HG03064 (cell line): ENCODE results near the gene KRT34.
"Not testable (repeated sequence)": the region's sequence is repeated elsewhere in the genome, so short reads cannot be mapped to it uniquely, and the experiment has no call there.

Experiments
- ATAC-seq: cut with Tn5 transposase; IDR thresholded peaks from one replicate; pipeline ENCODE4 v1.9.1; 2021; ENCODE audit warnings: low read depth; ENCODE audit not compliant: unreplicated experiment

Gene KRT34

DNA sequence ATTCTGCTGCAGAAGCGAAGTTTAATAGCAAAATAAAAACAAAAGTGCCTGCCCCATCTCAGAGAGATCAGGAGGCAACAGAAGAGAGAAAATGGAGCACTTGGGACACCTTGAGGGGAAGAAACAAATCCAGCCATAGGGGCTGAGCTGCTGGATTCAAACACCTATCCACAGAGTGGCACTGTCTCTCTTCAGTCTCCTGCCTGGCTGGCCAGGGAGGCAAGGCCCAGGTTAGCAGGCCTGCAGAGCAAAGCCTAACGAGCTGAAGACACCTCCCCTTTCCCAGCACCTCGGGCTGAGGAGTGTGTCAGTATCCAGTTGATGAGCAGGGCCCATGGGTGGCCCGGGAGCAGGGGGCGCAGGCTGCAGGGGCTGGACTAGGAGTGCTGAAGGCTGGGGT lies 24.1 kb upstream of the KRT34 start:
- no peak for ATAC-seq

DNA sequence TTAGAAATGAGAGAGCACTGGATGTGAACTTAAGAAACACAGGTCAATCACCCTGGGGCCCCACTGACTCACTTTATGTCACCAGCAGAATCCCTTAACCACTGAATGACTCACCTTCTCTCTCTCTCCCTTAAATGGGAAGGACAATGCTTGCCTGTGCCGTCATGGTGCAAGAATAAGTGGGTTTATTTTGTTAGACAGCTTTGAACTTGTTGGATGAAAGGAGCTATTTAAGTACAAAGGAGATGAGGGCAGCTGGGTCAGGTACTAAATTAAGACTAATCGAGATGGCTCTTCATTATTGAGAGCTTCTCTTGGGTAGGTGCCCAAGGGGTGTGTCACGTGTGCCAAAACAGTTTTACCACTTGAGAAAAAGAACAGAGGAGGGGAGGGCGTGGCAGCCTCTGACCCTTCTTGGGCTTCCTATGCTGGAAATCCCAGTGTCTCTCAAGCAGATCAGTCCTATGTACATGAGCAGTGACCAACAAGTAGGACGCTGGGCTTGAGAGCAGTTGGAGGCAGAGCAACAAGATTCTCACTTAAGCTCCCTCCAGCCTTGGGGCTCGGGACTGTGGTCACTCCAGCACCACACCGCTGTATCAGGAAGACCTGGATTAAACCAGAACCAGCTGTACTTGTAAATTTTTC lies 22.0 kb upstream of the KRT34 start:
- ATAC-seq: no peak

DNA sequence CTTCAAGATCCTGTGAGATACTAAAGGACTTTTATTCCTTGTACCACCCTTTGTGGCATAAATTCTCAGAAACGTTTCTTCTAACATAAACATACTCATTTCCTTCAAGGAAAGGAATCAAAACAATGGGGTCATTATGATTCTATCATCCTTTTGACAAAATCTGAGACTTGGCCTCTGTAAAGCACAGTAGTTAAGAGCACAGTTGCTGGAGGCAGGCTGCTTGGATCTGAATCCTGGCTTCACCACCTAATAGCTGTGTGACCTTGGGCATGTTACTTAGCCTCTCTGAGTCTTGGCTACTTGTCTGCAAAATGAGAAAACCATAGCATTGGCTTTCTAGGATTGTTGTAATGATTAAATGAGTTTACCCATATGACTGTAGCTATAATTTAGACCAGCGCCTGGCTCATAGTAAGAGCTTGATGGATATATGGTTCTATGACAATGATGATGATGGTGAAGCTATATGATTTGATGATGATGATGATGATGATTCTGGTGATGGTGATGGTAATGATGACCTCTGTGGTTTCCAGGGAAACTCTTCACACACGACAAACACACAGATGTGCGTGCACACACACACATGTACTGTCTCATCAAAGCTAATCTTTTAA lies 21.4 kb upstream of the KRT34 start:
- ATAC-seq: no peak

DNA sequence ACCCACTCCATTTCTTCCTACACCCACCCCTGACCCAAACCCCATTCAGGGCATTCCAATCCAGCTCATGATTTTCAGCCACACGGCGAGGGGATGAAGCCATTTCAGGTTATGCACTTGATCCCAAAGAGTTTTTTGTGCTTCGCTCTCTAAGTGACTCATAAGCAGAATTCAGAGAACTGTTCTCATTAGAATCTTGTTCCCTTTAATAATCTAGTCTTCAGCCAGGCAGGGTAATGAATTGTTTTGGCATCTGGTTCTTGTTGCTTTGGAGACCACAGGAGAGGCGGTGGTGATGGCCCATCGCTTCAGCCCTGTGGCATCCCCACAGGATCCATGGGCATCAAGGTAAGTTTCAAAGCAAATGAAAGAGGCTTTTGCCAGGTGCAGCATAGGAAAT lies 20.1 kb upstream of the KRT34 start:
- ATAC-seq: no peak

DNA sequence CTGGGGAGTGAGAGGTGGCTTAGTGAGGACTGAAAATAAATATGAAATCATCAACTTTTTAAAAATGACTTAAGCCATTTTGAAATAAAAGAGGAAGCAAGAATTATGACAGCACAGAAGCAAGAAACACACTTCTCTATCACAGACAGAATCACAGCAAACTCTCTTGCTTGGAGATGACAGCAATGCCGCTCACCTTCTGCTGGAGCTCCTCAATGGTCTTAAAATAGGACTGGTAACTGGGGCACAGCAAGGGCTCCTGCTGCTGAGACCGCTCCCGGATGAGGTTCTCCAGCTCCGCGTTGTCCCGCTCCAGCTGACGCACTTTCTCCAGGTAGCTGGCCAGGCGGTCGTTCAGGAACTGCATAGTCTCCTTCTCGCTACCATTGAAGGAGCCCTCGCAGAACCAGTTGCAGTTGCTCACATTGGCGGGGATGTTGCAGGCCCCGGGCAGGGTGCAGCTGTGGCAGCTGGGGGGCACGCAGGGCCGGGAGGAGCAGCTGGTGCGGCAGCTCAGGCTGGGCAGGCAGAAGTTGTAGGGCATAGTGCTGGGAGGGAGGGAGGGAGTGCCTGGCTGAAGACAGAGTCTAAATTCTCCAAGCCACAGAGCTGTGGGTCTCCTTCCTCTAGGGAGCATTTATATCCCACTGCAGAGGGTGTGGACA lies 15.0 kb upstream of the KRT34 start, which contains the start of gene KRT31:
Gene KRT31 (minus strand): TSS at position 613 of the 665 bp plus-strand sequence. CDS start 69 bp downstream, at position 544.
- ATAC-seq: no peak

DNA sequence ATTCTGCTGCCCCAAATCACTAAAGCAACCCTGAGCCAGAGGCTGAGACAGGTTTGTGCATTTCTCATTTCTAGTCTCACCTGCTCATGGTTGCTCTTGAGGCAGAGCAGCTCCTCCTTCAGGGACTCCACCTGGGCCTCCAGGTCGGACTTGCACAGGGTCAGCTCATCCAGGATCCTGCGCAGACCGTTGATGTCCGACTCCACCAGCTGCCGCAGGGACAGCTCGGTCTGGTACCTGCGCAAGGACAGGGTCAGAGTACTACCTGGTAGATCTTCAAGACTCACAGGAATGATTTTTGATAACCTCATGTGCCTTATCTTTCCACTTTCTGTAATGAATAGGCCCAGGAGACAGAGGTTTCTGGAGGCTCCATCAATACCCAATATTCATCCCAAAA lies 14.2 kb upstream of the KRT34 start:
- ATAC-seq: no peak

DNA sequence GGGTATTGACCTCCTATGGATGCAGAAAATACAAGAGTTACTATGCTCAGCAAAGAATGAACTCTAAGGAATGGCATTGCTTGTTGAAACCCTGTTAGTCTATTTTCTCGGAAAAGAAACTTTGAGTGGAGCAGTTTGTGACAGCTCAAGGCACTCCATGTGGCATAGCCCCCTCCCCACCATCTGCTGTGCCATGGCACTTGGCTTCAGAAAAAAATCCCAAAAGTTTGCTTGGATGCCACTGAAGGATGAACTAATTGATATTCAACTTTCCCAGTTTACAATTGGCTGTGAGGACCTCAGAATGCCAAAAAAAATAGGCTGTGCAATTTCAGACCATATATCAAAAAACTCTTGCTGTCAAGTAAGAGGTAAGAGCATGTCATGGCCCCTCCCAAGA lies 13.5 kb upstream of the KRT34 start:
- ATAC-seq: no peak

DNA sequence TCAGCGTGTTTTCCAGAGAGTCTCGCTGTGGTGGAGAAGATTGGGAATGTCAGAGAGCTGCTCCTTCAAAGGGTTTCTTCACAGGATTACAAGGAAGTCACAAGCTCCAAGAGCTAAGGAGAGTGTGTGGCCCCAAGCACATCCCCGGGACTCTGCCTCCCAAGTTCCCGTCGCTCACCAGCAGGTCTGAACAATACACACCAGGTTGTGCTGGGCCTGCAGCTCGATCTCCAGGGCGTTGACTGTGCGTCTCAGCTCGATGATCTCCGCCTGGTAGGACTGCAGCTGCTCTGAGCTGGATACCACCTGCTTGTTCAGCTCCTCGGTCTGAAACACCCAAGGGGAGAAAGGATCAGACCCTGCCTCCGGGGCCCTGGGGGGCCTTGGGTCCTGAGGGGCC lies 12.9 kb upstream of the KRT34 start:
- not testable (repeated sequence) for ATAC-seq

DNA sequence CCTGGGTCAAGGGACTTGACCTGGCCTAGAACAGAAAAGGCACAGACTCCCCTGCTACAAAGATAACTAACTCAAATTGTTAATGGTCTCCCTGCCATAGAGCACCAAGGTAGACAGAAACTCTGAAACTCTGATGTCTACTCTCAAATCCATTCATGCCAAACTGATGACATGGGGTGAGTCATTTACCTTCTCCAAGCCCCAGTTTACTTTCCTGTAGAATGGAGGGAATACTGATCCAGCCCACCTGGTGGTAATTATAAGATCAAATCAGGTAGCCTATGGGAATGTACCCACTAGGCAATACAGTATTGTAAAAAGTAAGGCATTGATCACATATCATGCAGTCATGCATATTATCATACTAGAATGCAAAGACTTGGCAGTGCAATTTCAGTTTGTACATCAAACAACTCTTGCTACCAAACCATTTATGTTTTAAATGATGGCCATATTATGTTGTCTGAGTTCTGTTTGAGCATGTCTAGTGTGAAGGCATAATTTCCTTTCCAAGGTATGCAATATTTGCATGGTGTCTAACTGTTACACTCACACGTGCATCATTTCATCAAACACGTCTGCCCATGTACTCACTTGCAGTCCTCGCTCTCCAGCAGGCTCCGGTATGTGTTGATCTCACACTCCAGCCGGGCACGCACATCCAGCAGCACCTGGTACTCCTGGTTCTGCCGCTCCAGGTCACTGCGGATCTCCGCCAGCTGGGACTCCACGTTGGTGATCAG lies 12.3 kb upstream of the KRT34 start:
- ATAC-seq: no peak

DNA sequence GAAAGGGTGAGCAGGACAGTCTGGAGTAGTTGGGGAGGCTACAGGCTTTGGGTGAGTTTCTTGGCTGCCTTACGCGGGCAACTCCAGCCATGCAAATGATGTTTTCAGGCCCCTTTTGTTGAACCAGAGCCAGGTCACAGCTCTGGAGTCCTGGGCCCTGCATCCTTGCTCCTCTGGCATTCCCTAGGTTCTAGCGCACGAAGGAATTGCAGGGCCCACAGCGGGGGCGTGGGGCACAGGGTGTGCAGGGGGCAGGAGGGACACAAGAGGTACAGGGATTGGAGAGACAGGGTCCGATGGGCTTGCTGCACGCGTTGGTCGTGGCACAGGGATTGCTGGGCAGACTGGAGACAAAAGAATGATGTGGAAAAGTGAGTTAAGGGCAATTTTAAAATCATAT lies 11.7 kb upstream of the KRT34 start:
- no peak for ATAC-seq

DNA sequence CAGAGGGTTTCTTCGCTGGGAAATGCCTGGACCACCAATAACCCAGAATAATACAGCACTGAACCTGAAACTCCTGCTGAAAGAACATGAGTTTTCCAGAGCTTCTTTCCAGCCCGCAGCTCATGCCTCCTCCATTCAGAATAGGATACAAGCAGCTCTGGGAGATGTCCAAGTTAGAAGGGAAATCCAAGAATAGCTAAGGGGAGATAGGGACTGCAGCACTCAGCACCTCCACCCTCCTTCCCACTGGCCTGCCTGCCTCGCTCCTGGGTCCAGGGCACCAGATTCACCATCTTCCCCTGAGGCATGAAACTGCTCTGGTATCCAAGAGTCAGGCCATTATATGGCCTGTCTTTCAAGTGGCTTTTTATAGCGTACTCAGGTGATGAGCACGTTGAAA lies 11.2 kb upstream of the KRT34 start:
- no peak for ATAC-seq

DNA sequence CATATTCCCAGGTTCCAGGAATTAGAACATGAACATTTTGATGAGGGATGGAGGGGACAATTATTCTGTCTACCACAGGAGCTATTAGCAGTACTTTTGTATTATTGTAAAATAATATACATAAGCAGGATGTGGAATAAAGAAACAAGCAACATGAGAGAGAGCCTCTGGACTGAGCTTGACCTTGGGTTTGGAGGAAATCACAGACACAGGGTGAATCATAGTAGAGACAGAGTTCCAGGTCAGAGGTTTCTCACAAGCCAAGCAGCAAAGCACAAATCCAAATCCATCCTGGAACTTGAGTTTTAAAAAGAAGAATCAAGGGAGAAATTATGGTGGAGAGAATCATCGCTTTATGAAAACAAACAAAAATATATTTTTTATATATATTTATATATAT lies 10.2 kb upstream of the KRT34 start:
- no peak for ATAC-seq

DNA sequence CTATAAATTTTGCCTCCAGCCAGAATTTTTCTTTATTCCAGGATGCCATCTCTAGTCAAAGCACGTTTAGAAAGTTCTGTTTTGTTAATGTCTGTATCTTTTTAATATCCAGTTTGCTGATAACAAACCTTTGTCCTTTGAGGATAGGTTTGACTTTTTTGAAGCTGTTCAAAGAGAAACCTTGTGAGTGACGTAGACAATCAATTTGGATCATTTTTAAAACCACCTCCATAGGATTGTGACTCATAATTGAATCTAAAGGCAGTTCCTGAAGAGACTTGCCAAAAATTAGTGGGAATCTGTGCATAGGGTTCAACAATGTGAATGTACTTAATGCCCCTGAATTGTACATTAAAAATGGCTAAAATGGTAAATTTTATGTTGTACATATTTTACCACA lies 9.4 kb upstream of the KRT34 start:
- no peak for ATAC-seq

DNA sequence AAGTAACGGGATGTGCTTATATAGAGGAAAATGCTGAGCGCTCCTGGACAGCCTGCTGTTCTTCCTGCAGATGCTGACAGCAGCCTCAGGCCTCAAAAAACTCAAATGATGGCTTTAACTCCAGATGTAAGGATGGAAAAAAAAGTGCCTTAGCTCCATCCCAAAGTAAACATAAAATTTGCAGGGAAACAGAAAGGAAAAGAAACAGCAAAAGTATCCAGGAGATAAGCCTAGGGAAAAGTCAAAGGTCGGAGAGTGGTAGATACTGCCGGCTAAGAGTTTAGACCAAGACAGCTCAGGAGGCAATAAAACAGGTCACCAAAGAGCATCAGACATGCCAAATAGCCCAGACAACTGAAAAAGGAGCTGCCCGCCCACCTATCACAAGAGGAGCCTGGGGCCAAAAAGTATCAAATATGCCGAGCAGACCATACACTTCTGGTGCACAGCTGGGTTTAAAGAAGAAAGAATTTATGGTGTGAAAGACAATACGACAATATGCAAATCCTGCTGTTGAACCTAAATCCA lies 8.4 kb upstream of the KRT34 start:
- no peak for ATAC-seq

DNA sequence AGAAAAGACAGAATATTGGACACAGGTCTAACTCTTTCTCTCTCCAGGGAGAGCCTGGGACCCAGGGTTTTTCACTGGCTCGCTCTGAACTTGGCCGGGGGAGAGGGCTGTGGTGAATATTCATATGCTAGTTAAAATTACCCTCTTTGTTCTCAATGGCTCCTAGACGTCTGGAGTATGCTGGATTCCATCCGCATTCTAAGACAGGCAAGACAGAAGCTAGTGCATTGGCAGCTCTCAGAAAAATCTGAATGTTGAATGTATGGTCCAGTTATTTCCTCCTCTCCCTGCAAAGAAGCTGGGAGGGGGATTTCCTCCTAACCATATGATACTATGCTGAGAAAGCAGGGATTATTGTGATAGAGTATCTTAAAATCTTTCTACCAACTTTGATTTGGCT lies 5.6 kb upstream of the KRT34 start:
- ATAC-seq: no peak

DNA sequence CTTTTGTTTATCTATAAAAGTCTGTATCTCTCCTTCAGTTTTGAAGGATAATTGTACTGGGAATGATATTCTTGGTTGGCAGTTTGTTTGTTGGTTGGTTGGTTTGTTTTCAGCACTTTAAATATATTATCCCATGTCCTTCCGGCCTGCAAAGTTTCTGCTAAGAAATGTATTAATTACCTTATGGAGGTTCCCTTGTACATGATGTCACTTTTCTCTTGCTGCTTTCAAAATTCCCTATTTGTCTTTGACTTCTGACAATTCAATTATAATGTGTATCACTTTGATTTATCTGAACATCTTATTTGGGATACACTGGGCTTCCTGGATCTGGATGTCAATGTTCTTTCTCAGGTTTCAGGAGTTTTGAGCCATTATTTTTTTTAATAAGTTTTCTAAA lies 4.1 kb upstream of the KRT34 start:
- ATAC-seq: no peak

DNA sequence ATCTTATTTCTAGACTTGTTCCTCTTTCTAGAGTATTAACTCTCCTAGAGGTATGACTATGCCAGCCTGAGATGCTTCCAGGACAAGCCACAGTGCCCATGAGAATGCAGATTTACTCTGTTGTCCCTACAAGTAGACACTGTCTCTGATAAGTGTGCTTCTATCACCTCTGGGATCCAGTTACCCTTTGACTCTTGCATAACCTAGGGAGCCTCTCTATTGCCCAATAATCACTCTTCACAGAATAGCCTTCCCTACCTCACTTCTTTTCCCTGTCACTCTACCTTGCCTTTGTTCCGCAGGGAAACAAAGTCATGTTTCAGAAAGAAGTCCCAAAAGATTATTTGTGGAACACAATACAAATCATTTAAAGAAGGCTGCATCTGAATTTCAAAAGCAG lies 1.6 kb upstream of the KRT34 start:
- no peak for ATAC-seq

DNA sequence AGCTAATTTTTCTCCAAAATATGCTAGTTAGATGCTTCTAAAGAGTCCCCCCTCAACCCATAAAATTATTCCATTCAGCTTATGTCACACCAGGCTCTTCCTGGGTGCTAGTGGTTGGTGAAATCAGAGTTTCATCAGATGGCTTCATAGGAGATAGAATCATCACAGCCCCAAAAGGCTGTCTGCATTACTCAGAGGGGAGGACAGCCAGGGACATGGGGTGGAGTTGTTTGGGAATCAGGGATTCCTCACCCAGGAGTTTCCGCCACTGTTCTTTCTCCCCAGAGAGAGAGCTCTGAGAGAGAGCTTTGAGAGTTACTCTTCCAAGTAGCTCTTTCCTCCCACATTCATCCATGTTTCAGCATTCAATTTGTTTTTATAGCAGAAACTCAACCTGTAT lies 288 bp upstream of the KRT34 start:
- no peak for ATAC-seq

DNA sequence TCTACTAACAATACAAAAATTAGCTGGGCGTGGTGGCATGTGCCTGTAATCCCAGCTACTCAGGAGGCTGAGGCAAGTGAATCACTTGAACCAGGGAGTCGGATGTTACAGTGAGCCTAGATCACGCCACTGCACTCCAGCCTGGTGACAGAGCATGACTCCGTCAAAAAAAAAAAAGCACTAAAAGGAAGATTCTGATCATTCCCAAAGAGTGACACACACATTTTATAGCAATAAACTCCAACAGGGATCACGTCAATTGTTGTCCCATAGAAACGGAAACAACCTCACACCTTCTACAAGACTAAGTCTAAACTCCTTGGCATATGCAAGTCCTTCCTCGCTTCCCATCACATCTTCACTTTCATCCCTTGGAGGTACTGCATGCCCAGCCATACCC lies 2.0 kb downstream of the KRT34 start:
- ATAC-seq: not testable (repeated sequence)

DNA sequence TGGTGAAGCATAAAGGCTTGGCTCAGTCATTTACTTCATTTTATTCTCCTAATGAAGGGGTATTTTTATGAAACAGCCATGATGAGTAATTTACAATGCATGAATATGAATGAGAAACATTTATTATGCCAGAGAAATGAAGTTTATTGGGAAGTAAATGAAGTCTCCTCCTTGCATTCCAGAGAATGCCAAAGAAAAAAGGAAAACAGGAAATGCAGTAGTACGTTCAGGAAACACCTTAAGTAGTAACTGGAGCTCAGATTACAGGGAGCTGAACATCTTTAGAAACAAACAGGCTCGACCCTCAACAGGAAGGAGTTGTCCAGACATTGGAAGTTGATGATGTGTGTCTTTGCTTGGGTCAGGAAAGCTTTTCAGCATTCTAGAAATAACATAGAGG lies 4.6 kb downstream of the KRT34 start:
- ATAC-seq: no peak

DNA sequence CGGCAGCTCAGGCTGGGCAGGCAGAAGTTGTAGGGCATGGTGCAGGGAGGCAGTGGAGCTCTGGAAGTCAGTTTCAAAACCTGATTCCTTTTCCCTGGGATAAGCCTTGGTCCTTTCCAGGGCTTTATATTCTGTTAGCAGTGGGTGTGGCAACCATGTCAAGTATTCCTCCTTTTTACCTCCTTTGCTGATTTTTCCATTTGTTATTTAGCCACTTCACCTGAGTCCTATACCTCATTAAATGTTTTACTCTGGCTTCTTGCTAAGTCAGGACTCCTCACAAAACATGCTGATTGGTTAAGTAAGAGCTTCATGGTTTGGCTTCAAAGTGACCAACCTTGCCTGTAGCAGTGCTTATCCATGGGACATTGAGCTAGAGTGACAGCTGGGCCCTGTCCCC lies 12.4 kb downstream of the KRT34 start, which contains the start of gene KRT33B:
Gene KRT33B (minus strand): TSS at position 101 of the 400 bp plus-strand sequence. CDS start 63 bp downstream, at position 38.
- ATAC-seq: no peak
